Coronary artery (tissue), 2 donors: Measurements from ENCODE around the gene NUDT22.

ENCODE experiments used
- DNase-seq: peaks from one replicate; pipeline ENCODE4 v3.0.0-alpha.2; 2017; ENCODE audit warnings: low spot score
- H3K27ac ChIP-seq, 2 donors: fragments of 200-600 bp; sonication (generic); one replicate each; pipeline ENCODE4 v1.5.1; 2016 to 2019
- H3K4me3 ChIP-seq: fragments of 200-600 bp; sonication (generic); 2 replicates; pipeline ENCODE4 v1.5.1; 2016; ENCODE audit warnings: mild to moderate bottlenecking, moderate library complexity
- CTCF ChIP-seq: fragments of 200-600 bp; sonication (generic); IDR thresholded peaks from one replicate; pipeline ENCODE4 v1.5.1; 2019; ENCODE audit warnings: antibody characterized with exemption

The NUDT22 gene

DNA sequence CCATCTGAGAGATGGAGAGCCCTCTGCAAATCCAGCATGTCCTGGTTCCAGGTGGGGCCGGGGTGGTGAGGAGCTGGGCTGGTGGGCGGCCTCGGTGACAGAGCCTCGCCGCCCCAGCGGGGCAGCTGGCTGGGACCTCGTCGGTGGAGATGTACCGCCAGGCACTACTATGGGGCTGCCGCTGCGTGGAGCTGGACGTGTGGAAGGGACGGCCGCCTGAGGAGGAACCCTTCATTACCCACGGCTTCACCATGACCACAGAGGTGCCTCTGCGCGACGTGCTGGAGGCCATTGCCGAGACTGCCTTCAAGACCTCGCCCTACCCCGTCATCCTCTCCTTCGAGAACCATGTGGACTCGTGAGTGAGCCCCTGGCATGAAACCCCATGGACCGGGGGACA is 32.3 kb downstream of the NUDT22 start:
- DNase-seq = no peak
- no peak overlapping the region for H3K4me3 ChIP-seq
- no peak overlapping the region for H3K27ac ChIP-seq
- TF ChIP-seq CTCF = no peak

DNA sequence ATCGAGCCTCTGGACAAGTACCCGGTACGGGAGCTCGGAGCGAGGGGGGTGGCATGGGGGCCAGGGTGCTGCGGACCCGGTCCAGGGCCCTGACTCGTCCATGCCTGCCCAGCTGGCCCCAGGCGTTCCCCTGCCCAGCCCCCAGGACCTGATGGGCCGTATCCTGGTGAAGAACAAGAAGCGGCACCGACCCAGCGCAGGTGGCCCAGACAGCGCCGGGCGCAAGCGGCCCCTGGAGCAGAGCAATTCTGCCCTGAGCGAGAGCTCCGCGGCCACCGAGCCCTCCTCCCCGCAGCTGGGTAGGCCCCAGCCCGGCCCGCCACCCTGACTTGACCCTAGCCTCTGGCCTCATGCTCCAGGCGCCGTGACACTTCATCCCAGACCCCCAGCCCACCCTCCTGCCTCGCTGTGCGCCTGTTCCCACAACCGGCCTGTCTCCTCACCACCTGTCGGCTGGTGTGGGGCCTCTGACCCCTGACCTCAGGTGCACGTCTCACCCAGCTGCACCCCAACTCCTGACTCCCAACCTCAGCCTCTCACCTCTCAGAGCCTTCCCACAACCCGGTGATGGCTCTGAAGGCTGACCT is 33.0 kb downstream of the NUDT22 start:
- no peak for TF ChIP-seq CTCF
- DNase-seq = no peak
- no peak overlapping the region for H3K4me3 ChIP-seq
- no peak overlapping the region for H3K27ac ChIP-seq

DNA sequence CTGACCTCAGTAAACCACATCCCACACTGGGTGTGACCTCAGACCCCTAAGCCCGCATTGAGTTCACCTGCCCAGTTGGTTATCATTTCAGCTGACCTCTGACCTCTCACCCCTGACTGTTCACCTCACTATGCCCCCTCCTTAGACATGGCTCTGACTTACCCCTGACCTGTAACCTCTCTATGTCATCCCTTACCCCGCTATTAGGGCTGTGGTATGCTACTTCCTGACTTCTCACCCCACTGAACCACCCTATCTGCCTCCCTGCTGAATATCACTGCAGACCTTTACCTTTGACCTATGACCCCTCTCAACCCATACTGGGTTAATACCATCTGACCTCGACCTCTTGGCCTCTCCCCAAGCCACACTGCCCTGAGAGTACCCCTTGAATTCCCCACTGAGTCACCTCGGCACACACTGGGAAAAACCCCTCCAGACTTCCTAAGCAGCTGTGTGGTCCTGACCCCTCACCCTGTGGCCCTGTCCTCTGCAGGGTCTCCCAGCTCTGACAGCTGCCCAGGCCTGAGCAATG is 33.5 kb downstream of the NUDT22 start:
- no peak for DNase-seq

DNA sequence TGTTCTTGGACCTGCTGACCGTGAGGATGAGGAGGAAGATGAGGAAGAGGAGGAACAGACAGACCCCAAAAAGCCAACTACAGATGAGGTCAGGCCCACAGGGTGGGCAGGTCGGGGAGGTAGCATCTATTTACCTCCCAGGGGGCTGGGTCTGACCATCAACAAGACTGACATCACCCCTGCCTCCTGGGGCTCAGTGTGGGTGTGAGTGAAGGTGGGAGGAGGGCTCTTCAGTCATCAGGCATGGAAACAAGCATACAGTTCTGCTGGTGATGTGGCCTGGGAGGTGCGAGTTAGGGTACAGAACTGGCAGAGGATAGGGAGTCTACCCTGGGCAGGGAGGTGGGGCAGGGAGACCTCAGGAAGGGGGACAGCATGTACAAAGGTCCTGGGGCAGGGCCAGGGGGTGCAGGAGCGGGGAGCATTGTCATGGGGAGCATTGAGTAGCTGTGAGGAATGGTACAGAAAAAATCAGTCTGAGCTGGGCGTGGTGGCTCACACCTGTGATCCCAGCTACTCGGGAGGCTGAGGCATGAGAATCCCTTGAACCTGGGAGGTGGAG is 34.2 kb downstream of the NUDT22 start:
- no peak for DNase-seq
- Histone ChIP-seq H3K4me3 (no peak overlapping the region), H3K27ac (no peak overlapping the region)
- no peak for TF ChIP-seq CTCF

More for the DNA sequence above, 33.5 kb downstream of the NUDT22 start:
- TF ChIP-seq CTCF = no peak
- H3K4me3 ChIP-seq = no peak overlapping the region
- H3K27ac ChIP-seq = no peak overlapping the region

DNA sequence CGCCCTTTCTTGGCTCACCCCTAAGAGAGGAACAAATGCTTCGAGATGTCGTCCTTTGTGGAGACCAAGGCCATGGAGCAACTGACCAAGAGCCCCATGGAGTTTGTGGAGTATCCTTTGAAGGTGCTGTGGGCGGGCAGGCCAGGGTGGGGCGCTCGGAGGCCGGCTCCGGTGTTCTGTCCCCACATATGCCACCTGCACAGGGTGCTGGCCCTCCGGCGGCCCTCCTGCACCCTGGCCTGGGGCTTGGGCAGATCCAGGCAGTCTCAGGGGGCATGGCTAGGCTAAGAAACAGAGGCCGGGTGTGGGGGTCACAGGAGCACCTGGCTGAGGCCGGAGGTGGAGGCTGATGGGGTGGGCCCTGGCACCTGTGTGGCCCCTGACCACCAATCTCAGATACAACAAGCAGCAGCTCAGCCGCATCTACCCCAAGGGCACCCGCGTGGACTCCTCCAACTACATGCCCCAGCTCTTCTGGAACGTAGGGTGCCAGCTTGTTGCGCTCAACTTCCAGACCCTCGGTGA is 35.5 kb downstream of the NUDT22 start:
- TF ChIP-seq CTCF = no peak
- Histone ChIP-seq H3K27ac (no peak overlapping the region), H3K4me3 (no peak overlapping the region)
- DNase-seq = no peak

- no peak for TF ChIP-seq CTCF
- DNase-seq = no peak
- Histone ChIP-seq H3K27ac (no peak overlapping the region), H3K4me3 (no peak overlapping the region)
Observed at GRCh38 chr11:64262271-64263002, 36.4 kb downstream of the NUDT22 start.
